ENCODE measurements around the gene PPARG. TPM values are rescaled to one million over a fixed set of nuclear protein-coding genes. Genes with fewer than 3 reads are reported as not detected.
A peak's percentile ranks its signal among the peaks of the same experiment; 100 is the strongest.

Gene PPARG
- total RNA-seq, 1 donor, result 4.7 TPM

GRCh38 chr3:12340506-12340905, 51.6 kb downstream of the PPARG start:
- no peak for DNase-seq (ENCODE audit: low read depth)
- TF ChIP-seq, protein P1, sequence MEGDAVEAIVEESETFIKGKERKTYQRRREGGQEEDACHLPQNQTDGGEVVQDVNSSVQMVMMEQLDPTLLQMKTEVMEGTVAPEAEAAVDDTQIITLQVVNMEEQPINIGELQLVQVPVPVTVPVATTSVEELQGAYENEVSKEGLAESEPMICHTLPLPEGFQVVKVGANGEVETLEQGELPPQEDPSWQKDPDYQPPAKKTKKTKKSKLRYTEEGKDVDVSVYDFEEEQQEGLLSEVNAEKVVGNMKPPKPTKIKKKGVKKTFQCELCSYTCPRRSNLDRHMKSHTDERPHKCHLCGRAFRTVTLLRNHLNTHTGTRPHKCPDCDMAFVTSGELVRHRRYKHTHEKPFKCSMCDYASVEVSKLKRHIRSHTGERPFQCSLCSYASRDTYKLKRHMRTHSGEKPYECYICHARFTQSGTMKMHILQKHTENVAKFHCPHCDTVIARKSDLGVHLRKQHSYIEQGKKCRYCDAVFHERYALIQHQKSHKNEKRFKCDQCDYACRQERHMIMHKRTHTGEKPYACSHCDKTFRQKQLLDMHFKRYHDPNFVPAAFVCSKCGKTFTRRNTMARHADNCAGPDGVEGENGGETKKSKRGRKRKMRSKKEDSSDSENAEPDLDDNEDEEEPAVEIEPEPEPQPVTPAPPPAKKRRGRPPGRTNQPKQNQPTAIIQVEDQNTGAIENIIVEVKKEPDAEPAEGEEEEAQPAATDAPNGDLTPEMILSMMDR (IDR thresholded peaks at IDR 0.05; ENCODE audit: insufficient read depth, low read depth, low read length), result no peak
- no peak overlapping the region for H3K4me3 ChIP-seq (ENCODE audit: low read depth, low read length)

DNA sequence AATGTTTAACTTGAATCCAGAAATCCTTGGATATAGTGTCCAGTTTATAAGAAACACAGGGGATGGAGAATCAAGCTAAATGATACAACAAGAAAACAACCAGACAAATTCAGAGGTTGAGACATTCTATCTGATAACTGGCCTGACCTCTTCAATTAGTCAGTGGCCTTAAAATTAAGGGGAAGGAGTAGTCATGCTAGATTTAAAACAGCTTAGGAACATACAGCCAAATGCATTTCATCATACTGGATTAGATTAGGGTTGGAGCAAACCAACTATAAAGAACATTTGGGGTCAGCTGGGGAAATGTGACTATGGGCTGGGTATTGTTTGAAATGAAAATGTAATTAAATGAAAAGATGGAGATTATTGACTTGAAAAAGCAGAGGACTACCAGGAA, 53.3 kb downstream of the PPARG start:
- H3K4me3 ChIP-seq (ENCODE audit: low read depth, low read length), result no peak overlapping the region
- DNase-seq (ENCODE audit: low read depth), result peak; percentile 47
- TF ChIP-seq, protein P1 (IDR thresholded peaks at IDR 0.05; ENCODE audit: insufficient read depth, low read depth, low read length), result no peak

GRCh38 chr3:12343047-12343501, 54.2 kb downstream of the PPARG start:
- no peak for DNase-seq (ENCODE audit: low read depth)
- TF ChIP-seq, protein P1 (IDR thresholded peaks at IDR 0.05; ENCODE audit: insufficient read depth, low read depth, low read length), result no peak
- H3K4me3 ChIP-seq (ENCODE audit: low read depth, low read length), result no peak overlapping the region

GRCh38 chr3:12345141-12345561, 56.3 kb downstream of the PPARG start:
- no peak overlapping the region for H3K4me3 ChIP-seq (ENCODE audit: low read depth, low read length)
- DNase-seq (ENCODE audit: low read depth), result peak; percentile 89
- TF ChIP-seq, protein P1 (IDR thresholded peaks at IDR 0.05; ENCODE audit: insufficient read depth, low read depth, low read length), result no peak

GRCh38 chr3:12345584-12346494, 57.0 kb downstream of the PPARG start:
- TF ChIP-seq, protein P1 (IDR thresholded peaks at IDR 0.05; ENCODE audit: insufficient read depth, low read depth, low read length), result no peak
- H3K4me3 ChIP-seq (ENCODE audit: low read depth, low read length), result no peak overlapping the region
- DNase-seq (ENCODE audit: low read depth), result no peak

- TF ChIP-seq, protein P1 (IDR thresholded peaks at IDR 0.05; ENCODE audit: insufficient read depth, low read depth, low read length), result no peak
- H3K4me3 ChIP-seq (ENCODE audit: low read depth, low read length), result no peak overlapping the region
- no peak for DNase-seq (ENCODE audit: low read depth)
These were observed 58.4 kb downstream of the PPARG start for GRCh38 chr3:12347301-12347700.

Data from fibroblast of villous mesenchyme (primary cell).